Keratinocyte (primary cell): ENCODE results near the gene CCNY.

ENCODE experiments used
- EZH2 ChIP-seq: IDR thresholded peaks from one replicate; pipeline ENCODE4 v1.6.1; 2012; ENCODE audit warnings: inconsistent platforms, mild to moderate bottlenecking, low read length, moderate library complexity
- TF ChIP-seq, protein P1 (sequence below), 3 experiments: IDR thresholded peaks in 1 of 3; conservative IDR thresholded peaks in 1 of 3; optimal IDR thresholded peaks in 1 of 3; 2 replicates in 2 of 3; 3 replicates in 1 of 3; pipeline versions ENCODE3 to v1.5.1; 2011; ENCODE audit warnings: low read length in 3 of 3, mild to moderate bottlenecking in 3 of 3, moderate library complexity in 2 of 3, control low read depth in 1 of 3, inconsistent platforms in 1 of 3; ENCODE audit not compliant: insufficient read depth in 2 of 3; ENCODE audit errors: extremely low read depth in 1 of 3

DNA sequence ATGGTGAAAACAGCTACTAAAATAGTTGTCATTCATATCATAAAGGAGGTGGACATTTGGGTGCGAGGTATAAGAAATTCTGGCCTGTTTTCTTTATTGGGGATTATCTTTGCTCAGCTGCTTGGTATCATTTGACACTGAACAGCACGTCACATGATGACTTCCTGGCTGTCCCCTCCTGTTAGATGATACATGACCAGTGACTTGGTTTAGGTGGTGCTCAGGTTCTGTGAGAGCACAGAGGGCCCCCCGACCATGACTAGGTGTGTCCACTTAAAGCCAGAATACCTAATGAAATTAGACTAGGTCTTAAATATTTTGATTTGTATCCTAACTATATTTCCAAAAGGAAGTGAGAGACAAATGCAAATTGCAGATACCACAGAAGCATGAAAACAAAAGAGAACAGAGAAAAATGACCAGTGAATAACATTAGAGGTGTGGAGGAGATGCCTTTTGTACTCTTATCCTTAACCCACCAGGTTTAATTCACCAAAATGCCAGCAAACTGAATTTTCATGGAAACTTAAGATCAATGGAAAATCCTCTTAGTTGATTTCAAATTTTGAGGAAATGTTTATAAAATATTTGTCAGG lies 218.2 kb downstream of the CCNY start:
- TF ChIP-seq, protein P1, sequence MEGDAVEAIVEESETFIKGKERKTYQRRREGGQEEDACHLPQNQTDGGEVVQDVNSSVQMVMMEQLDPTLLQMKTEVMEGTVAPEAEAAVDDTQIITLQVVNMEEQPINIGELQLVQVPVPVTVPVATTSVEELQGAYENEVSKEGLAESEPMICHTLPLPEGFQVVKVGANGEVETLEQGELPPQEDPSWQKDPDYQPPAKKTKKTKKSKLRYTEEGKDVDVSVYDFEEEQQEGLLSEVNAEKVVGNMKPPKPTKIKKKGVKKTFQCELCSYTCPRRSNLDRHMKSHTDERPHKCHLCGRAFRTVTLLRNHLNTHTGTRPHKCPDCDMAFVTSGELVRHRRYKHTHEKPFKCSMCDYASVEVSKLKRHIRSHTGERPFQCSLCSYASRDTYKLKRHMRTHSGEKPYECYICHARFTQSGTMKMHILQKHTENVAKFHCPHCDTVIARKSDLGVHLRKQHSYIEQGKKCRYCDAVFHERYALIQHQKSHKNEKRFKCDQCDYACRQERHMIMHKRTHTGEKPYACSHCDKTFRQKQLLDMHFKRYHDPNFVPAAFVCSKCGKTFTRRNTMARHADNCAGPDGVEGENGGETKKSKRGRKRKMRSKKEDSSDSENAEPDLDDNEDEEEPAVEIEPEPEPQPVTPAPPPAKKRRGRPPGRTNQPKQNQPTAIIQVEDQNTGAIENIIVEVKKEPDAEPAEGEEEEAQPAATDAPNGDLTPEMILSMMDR (optimal IDR thresholded peaks at IDR 0.05 in 1 of 3, IDR thresholded peaks at IDR 0.05 in 1 of 3, conservative IDR thresholded peaks at IDR 0.05 in 1 of 3; ENCODE audit: extremely low read depth in 1 of 3, insufficient read depth in 2 of 3, low read length in 3 of 3) = no peak
- TF ChIP-seq EZH2 = no peak
